Uterus (tissue), 2 donors: Measurements from ENCODE around the gene CACNA2D2.

Source experiments
- POLR2A ChIP-seq, 2 donors: fragments of 450-650 bp; IDR thresholded peaks; one replicate each; pipeline ENCODE4 v1.6.1; 2016; ENCODE audit warnings: antibody characterized with exemption in 2 of 2, mild to moderate bottlenecking in 1 of 2, moderate library complexity in 1 of 2
- TF ChIP-seq, protein P1 (sequence below), 4 experiments: fragments of 200-600 bp in 2 of 4; fragments of 450-650 bp in 2 of 4; sonication (generic) in 2 of 4; IDR thresholded peaks; one replicate each; pipeline ENCODE4 v1.5.1; 2016 to 2019; ENCODE audit warnings: antibody characterized with exemption in 4 of 4, mild to moderate bottlenecking in 2 of 4, moderate library complexity in 1 of 4

DNA sequence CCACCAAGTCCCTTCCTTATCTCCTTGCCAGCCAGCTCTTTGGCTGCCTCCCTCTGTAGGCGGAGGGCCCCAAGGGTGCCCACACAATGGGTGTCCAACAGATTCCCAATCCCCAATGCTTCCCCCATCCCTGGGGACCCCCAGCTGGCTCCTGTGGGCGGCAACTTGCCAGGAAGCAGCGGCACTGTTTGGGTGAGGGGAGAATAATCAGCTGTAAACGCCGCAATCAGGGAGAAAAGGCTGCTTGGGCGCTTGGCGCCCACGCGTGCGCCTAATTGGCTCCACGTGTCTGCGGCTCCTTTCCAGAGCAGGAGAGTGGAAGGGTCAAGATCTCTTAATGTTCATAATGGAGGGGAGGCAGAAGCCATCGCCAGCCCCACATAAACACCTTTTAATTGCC, 76.2 kb downstream of the CACNA2D2 start:
- no peak for TF ChIP-seq POLR2A (IDR thresholded peaks at IDR 0.05)
- TF ChIP-seq, protein P1, sequence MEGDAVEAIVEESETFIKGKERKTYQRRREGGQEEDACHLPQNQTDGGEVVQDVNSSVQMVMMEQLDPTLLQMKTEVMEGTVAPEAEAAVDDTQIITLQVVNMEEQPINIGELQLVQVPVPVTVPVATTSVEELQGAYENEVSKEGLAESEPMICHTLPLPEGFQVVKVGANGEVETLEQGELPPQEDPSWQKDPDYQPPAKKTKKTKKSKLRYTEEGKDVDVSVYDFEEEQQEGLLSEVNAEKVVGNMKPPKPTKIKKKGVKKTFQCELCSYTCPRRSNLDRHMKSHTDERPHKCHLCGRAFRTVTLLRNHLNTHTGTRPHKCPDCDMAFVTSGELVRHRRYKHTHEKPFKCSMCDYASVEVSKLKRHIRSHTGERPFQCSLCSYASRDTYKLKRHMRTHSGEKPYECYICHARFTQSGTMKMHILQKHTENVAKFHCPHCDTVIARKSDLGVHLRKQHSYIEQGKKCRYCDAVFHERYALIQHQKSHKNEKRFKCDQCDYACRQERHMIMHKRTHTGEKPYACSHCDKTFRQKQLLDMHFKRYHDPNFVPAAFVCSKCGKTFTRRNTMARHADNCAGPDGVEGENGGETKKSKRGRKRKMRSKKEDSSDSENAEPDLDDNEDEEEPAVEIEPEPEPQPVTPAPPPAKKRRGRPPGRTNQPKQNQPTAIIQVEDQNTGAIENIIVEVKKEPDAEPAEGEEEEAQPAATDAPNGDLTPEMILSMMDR (IDR thresholded peaks at IDR 0.05) = no peak
